Vagina (tissue), 2 donors: ENCODE data around the gene SHOC1.

Experiments
- POLR2AphosphoS5 ChIP-seq, 2 donors: sonication (generic); formaldehyde crosslinking; IDR thresholded peaks; one replicate each; pipeline ENCODE4 v1.9.0; 2017; ENCODE audit warnings: antibody characterized with exemption in 2 of 2, mild to moderate bottlenecking in 2 of 2, low read depth in 1 of 2; ENCODE audit not compliant: insufficient read depth in 1 of 2
- TF ChIP-seq, protein P1 (sequence below), 3 experiments: fragments of 450-650 bp in 2 of 3; fragments of 200-600 bp in 1 of 3; sonication (generic) in 1 of 3; IDR thresholded peaks; one replicate each; pipeline ENCODE4 v1.5.1; 2017 to 2019; ENCODE audit warnings: antibody characterized with exemption in 3 of 3, mild to moderate bottlenecking in 2 of 3, moderate library complexity in 2 of 3

DNA sequence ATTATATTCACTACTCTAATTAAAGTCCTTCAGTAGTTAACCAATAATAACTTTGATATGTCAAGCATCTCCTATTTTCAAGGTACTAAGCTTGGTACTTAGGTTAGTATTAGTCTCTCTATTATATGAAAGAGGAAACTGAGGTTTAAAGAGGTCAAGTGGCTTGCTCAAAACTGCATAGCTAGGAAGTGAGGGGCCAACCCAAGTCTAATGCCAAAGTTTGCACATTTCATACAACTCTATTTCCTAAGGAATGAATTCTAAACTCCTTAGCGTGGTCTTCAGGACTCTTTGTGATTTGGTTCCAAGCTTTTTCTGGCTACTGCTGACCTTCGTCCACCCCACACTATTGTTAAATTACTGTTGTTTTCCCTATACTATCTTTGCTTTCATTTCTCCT lies 9.9 kb upstream of the SHOC1 start:
- TF ChIP-seq, protein P1, sequence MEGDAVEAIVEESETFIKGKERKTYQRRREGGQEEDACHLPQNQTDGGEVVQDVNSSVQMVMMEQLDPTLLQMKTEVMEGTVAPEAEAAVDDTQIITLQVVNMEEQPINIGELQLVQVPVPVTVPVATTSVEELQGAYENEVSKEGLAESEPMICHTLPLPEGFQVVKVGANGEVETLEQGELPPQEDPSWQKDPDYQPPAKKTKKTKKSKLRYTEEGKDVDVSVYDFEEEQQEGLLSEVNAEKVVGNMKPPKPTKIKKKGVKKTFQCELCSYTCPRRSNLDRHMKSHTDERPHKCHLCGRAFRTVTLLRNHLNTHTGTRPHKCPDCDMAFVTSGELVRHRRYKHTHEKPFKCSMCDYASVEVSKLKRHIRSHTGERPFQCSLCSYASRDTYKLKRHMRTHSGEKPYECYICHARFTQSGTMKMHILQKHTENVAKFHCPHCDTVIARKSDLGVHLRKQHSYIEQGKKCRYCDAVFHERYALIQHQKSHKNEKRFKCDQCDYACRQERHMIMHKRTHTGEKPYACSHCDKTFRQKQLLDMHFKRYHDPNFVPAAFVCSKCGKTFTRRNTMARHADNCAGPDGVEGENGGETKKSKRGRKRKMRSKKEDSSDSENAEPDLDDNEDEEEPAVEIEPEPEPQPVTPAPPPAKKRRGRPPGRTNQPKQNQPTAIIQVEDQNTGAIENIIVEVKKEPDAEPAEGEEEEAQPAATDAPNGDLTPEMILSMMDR (IDR thresholded peaks at IDR 0.05) = no peak
- TF ChIP-seq POLR2AphosphoS5 (IDR thresholded peaks at IDR 0.05; ENCODE audit: insufficient read depth in 1 of 2, low read depth in 1 of 2) = no peak
